ENCODE data around the gene IDH3B.

GRCh38 chr20:2672446-2672845, 8.4 kb upstream of the IDH3B start:
- TF ChIP-seq CTCF (IDR thresholded peaks at IDR 0.05) (no peak), POLR2A (IDR thresholded peaks at IDR 0.05) (no peak)
